ENCODE results near the gene BMP7.

Gene BMP7

DNA sequence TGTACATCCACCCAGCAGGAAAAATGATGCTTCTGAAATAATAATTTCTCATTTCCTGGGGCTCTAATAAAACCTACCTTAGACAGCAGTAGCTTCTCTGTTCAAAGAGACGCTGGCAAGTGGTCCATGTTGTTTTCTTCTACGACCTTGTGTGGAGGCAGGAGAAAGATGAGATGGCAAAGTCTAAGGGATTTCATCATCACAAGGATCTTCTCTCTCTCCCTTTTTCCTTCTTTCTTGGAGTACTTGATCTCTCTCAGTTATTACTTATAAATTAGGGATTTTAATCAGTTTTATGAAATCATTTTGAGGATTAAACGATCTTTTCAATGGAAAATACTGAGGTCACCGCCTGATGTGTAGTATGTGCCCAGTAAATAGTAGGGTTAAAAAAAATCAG is 147.5 kb downstream of the BMP7 start:
- in situ Hi-C loops (cut with MboI; ENCODE audit: low pct_unique_long_range_greater_than_20kb, low sequenced_read_pairs, unreplicated experiment) = no loop called here
- no peak for DNase-seq (ENCODE audit: low spot score)
- TF ChIP-seq, protein P1, sequence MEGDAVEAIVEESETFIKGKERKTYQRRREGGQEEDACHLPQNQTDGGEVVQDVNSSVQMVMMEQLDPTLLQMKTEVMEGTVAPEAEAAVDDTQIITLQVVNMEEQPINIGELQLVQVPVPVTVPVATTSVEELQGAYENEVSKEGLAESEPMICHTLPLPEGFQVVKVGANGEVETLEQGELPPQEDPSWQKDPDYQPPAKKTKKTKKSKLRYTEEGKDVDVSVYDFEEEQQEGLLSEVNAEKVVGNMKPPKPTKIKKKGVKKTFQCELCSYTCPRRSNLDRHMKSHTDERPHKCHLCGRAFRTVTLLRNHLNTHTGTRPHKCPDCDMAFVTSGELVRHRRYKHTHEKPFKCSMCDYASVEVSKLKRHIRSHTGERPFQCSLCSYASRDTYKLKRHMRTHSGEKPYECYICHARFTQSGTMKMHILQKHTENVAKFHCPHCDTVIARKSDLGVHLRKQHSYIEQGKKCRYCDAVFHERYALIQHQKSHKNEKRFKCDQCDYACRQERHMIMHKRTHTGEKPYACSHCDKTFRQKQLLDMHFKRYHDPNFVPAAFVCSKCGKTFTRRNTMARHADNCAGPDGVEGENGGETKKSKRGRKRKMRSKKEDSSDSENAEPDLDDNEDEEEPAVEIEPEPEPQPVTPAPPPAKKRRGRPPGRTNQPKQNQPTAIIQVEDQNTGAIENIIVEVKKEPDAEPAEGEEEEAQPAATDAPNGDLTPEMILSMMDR (IDR thresholded peaks at IDR 0.05; ENCODE audit: extremely low read depth, insufficient read depth, missing control alignments) = no peak
